ENCODE measurements around the gene CLRN1.

GRCh38 chr3:151003029-151003767 lies 30.7 kb upstream of the CLRN1 start:
- no peak for TF ChIP-seq CTCF (IDR thresholded peaks at IDR 0.05; ENCODE audit: insufficient read depth, low read length, poor library complexity, severe bottlenecking)
- no peak for TF ChIP-seq EZH2phosphoT487 (conservative IDR thresholded peaks at IDR 0.05; ENCODE audit: low read length)

Data from SU-DHL-6 (cell line).